Natural killer cell treated with Interleukin-12 subunit alpha and Interleukin-12 subunit beta and Interleukin-15 and Interleukin-18, amount 100 ng/mL, for 72 hours (primary cell): ENCODE data around the gene PSMD13. TPM values are rescaled to one million over a fixed set of nuclear protein-coding genes. Genes with fewer than 3 reads are reported as not detected.

Experiments
- ATAC-seq, 2 donors: fragments of 150-1000 bp; cut with Tn5 transposase in 1 of 2; sonication (Bioruptor Pico), chemical (Tn5 transposase) in 1 of 2; 2 replicates each; pipeline ENCODE4 v1.10.0; 2021
- DNase-seq: peaks from one replicate; pipeline ENCODE4 v3.0.0; 2022; ENCODE audit warnings: low spot score
- H3K27ac Mint-ChIP-seq, 2 donors: 1 replicate in 1 of 2; 2 replicates in 1 of 2; pipeline ENCODE4 v1.8.0; 2022; ENCODE audit warnings: mixed read lengths in 2 of 2, mild to moderate bottlenecking in 1 of 2, moderate library complexity in 1 of 2
- H3K27me3 Mint-ChIP-seq, 2 donors: 1 replicate in 1 of 2; 2 replicates in 1 of 2; pipeline ENCODE4 v1.8.0; 2022; ENCODE audit warnings: mixed read lengths in 2 of 2
- H3K36me3 Mint-ChIP-seq: one replicate; pipeline ENCODE4 v1.8.0; 2022; ENCODE audit warnings: mixed read lengths
- H3K4me1 Mint-ChIP-seq, 2 donors: 1 replicate in 1 of 2; 2 replicates in 1 of 2; pipeline ENCODE4 v1.8.0; 2022; ENCODE audit warnings: low read depth in 2 of 2, mixed read lengths in 2 of 2, mild to moderate bottlenecking in 1 of 2
- H3K4me3 Mint-ChIP-seq: one replicate; pipeline ENCODE4 v1.8.0; 2022; ENCODE audit warnings: mixed read lengths
- H3K9me3 Mint-ChIP-seq: 2 replicates; pipeline ENCODE4 v1.8.0; 2022; ENCODE audit warnings: mixed read lengths
- total RNA-seq, 2 donors: library from RNA; stranded (reverse); gene quantifications; one replicate each; pipeline ENCODE4 v1.2.3, GENCODE V29; 2022

The PSMD13 gene
- total RNA-seq, 2 donors from 2014 or later = 204 to 263 TPM

- H3K27ac Mint-ChIP-seq = no peak overlapping the region
- no peak overlapping the region for H3K4me3 Mint-ChIP-seq
- DNase-seq (no peak), ATAC-seq (no peak)
- peaks cover 13 to 16% of the 10 kb centered on the region in 2 donors for H3K4me1 Mint-ChIP-seq
- H3K27me3 Mint-ChIP-seq = peaks cover 0 to 2% of the 10 kb centered on the region in 2 donors
- no peaks in the 10 kb centered on the region for H3K9me3 Mint-ChIP-seq
- H3K36me3 Mint-ChIP-seq = no peaks in the 10 kb centered on the region
Measured at GRCh38 chr11:299951-300735, 63.4 kb downstream of the PSMD13 start.

Other genes with a start within 250 kb of the PSMD13 start
- not detected for gene SCGB1C1, start 43.9 kb upstream of the PSMD13 start, total RNA-seq
- 10 to 100 TPM; 43.6 to 51.4 TPM for gene BET1L, start 29.6 kb upstream of the PSMD13 start, total RNA-seq
- gene RIC8A, start 29.3 kb upstream of the PSMD13 start, total RNA-seq = 100 to 1,000 TPM; 130 to 148 TPM
- gene SIRT3, start 634 bp upstream of the PSMD13 start, total RNA-seq = 10 to 100 TPM; 13.7 to 16.3 TPM
- gene NLRP6, start 41.4 kb downstream of the PSMD13 start, total RNA-seq = 1 to 10 TPM in 1 of 2 donors, under 1 TPM in 1; 0.26 to 1.2 TPM
- 10 to 100 TPM; 17.0 to 24.9 TPM for gene PGGHG, start 52.1 kb downstream of the PSMD13 start, total RNA-seq
- not detected for gene IFITM5, start 62.5 kb downstream of the PSMD13 start, total RNA-seq
- 100 to 1,000 TPM in 1 of 2 donors, 10 to 100 TPM in 1; 87.9 to 171 TPM for gene IFITM2, start 70.8 kb downstream of the PSMD13 start, total RNA-seq
- 10 to 100 TPM; 58.1 to 71.0 TPM for gene IFITM1, start 77.1 kb downstream of the PSMD13 start, total RNA-seq
- 10 to 100 TPM; 28.2 to 29.8 TPM for gene IFITM3, start 83.9 kb downstream of the PSMD13 start, total RNA-seq
- under 1 TPM in 1 of 2 donors, not detected in 1; 0.50 TPM for gene B4GALNT4, start 132.5 kb downstream of the PSMD13 start, total RNA-seq
- gene PKP3, start 157.2 kb downstream of the PSMD13 start, total RNA-seq = not detected
- gene SIGIRR, start 178.0 kb downstream of the PSMD13 start, total RNA-seq = 10 to 100 TPM; 39.0 to 44.9 TPM
- gene ANO9, start 205.0 kb downstream of the PSMD13 start, total RNA-seq = 1 to 10 TPM; 2.4 to 6.7 TPM
- 10 to 100 TPM; 20.6 to 56.9 TPM for gene PTDSS2, start 213.3 kb downstream of the PSMD13 start, total RNA-seq